ENCODE measurements around the gene B3GAT1.
"Not testable (repeated sequence)": the region's sequence is repeated elsewhere in the genome, so short reads cannot be mapped to it uniquely, and the experiment has no call there.

The B3GAT1 gene

GRCh38 chr11:134412203-134413042 lies at the start of gene B3GAT1:
Gene B3GAT1 (minus strand): TSS chr11:134412242. CDS start chr11:134387659, 24,583 bp downstream.
- no peak for DNase-seq

GRCh38 chr11:134461621-134462020 lies 49.6 kb upstream of the B3GAT1 start:
- DNase-seq: no peak

GRCh38 chr11:134460881-134461280 lies 48.8 kb upstream of the B3GAT1 start:
- DNase-seq: no peak

- no peak for DNase-seq
Observed at GRCh38 chr11:134460062-134460561, 48.1 kb upstream of the B3GAT1 start.

- DNase-seq: no peak
Observed at GRCh38 chr11:134459246-134460061, 47.4 kb upstream of the B3GAT1 start.

- not testable (repeated sequence) for DNase-seq
Observed at GRCh38 chr11:134457411-134458007, 45.5 kb upstream of the B3GAT1 start.

- no peak for DNase-seq
Observed at GRCh38 chr11:134455516-134455915, 43.5 kb upstream of the B3GAT1 start.

- DNase-seq: no peak
Observed at GRCh38 chr11:134454146-134454690, 42.2 kb upstream of the B3GAT1 start.

- no peak for DNase-seq
Observed at GRCh38 chr11:134453441-134453840, 41.4 kb upstream of the B3GAT1 start.

GRCh38 chr11:134452838-134453155 lies 40.8 kb upstream of the B3GAT1 start:
- DNase-seq: no peak

- no peak for DNase-seq
Observed at GRCh38 chr11:134452026-134452837, 40.2 kb upstream of the B3GAT1 start.

- DNase-seq: no peak
Observed at GRCh38 chr11:134450186-134450585, 38.1 kb upstream of the B3GAT1 start.

- no peak for DNase-seq
Observed at GRCh38 chr11:134449713-134450112, 37.7 kb upstream of the B3GAT1 start.

GRCh38 chr11:134449051-134449450 lies 37.0 kb upstream of the B3GAT1 start:
- no peak for DNase-seq

GRCh38 chr11:134447696-134448095 lies 35.7 kb upstream of the B3GAT1 start:
- DNase-seq: no peak

- DNase-seq: no peak
Observed at GRCh38 chr11:134445601-134446325, 33.7 kb upstream of the B3GAT1 start.

- not testable (repeated sequence) for DNase-seq
Observed at GRCh38 chr11:134444160-134445108, 32.4 kb upstream of the B3GAT1 start.

- no peak for DNase-seq
Observed at GRCh38 chr11:134443246-134443645, 31.2 kb upstream of the B3GAT1 start.

GRCh38 chr11:134442246-134442645 lies 30.2 kb upstream of the B3GAT1 start:
- no peak for DNase-seq

- no peak for DNase-seq
Observed at GRCh38 chr11:134441706-134442105, 29.7 kb upstream of the B3GAT1 start.
